ENCODE measurements around the gene PRRT2. TPM values are rescaled to one million over a fixed set of nuclear protein-coding genes. Genes with fewer than 3 reads are reported as not detected.
"Not testable (repeated sequence)": the region's sequence is repeated elsewhere in the genome, so short reads cannot be mapped to it uniquely, and the experiment has no call there.

The PRRT2 gene
- total RNA-seq, 1 donor: 1.4 TPM

- Histone ChIP-seq H3K4me1 (ENCODE audit: insufficient read depth, low read length) (peaks cover 9% of the 10 kb centered on the region), H3K79me2 (ENCODE audit: insufficient read depth, low read length) (peaks cover 65% of the 10 kb centered on the region), H2AFZ (ENCODE audit: low read length) (peak overlapping the region; percentile 80), H3K4me2 (ENCODE audit: insufficient read depth, low read length) (peak overlapping the region; percentile 86), H3K4me3 (ENCODE audit: insufficient read depth, low read length) (peak overlapping the region; percentile 98), H4K20me1 (ENCODE audit: insufficient read depth, low read length) (no peaks in the 10 kb centered on the region), H3K27me3 (ENCODE audit: insufficient read depth, low read length) (no peaks in the 10 kb centered on the region), H3K36me3 (ENCODE audit: insufficient read depth, low read length) (peaks cover 8% of the 10 kb centered on the region), H3K27ac (ENCODE audit: low read depth, low read length) (no peak overlapping the region), H3K9me3 (ENCODE audit: low read depth, low read length) (no peaks in the 10 kb centered on the region)
- no peak for TF ChIP-seq CTCF (IDR thresholded peaks at IDR 0.05; ENCODE audit: extremely low read depth, low read depth, low read length)
- DNase-seq (ENCODE audit: insufficient read length, low spot score, missing footprints): peak; percentile 61
Observed at GRCh38 chr16:29791845-29792807, 19.9 kb upstream of the PRRT2 start.

GRCh38 chr16:29793153-29793552, 18.8 kb upstream of the PRRT2 start:
- not testable (repeated sequence) for H2AFZ ChIP-seq (ENCODE audit: low read length); H3K4me2 ChIP-seq (ENCODE audit: insufficient read depth, low read length); H3K4me3 ChIP-seq (ENCODE audit: insufficient read depth, low read length); H4K20me1 ChIP-seq (ENCODE audit: insufficient read depth, low read length); H3K27ac ChIP-seq (ENCODE audit: low read depth, low read length); H3K9me3 ChIP-seq (ENCODE audit: low read depth, low read length); H3K27me3 ChIP-seq (ENCODE audit: insufficient read depth, low read length); H3K4me1 ChIP-seq (ENCODE audit: insufficient read depth, low read length); DNase-seq (ENCODE audit: insufficient read length, low spot score, missing footprints)
- Histone ChIP-seq H3K79me2 (ENCODE audit: insufficient read depth, low read length) (peaks cover 66% of the 10 kb centered on the region), H3K36me3 (ENCODE audit: insufficient read depth, low read length) (peaks cover 16% of the 10 kb centered on the region)

- no peak overlapping the region for H3K27ac ChIP-seq (ENCODE audit: low read depth, low read length)
- peak; percentile 23 for DNase-seq (ENCODE audit: insufficient read length, low spot score, missing footprints)
- H3K4me3 ChIP-seq (ENCODE audit: insufficient read depth, low read length): no peak overlapping the region
- H3K4me1 ChIP-seq (ENCODE audit: insufficient read depth, low read length): peaks cover 9% of the 10 kb centered on the region
- no peak for TF ChIP-seq CTCF (IDR thresholded peaks at IDR 0.05; ENCODE audit: extremely low read depth, low read depth, low read length)
- H3K27me3 ChIP-seq (ENCODE audit: insufficient read depth, low read length): no peaks in the 10 kb centered on the region
- peaks cover 27% of the 10 kb centered on the region for H3K36me3 ChIP-seq (ENCODE audit: insufficient read depth, low read length)
- no peaks in the 10 kb centered on the region for H3K9me3 ChIP-seq (ENCODE audit: low read depth, low read length)
- H3K79me2 ChIP-seq (ENCODE audit: insufficient read depth, low read length): peaks cover 66% of the 10 kb centered on the region
- no peak overlapping the region for H3K4me2 ChIP-seq (ENCODE audit: insufficient read depth, low read length)
- no peak overlapping the region for H2AFZ ChIP-seq (ENCODE audit: low read length)
- H4K20me1 ChIP-seq (ENCODE audit: insufficient read depth, low read length): no peaks in the 10 kb centered on the region
Observed at GRCh38 chr16:29794231-29794710, 17.7 kb upstream of the PRRT2 start.

- TF ChIP-seq CTCF (IDR thresholded peaks at IDR 0.05; ENCODE audit: extremely low read depth, low read depth, low read length): no peak
- no peak overlapping the region for H3K27ac ChIP-seq (ENCODE audit: low read depth, low read length)
- no peaks in the 10 kb centered on the region for H3K79me2 ChIP-seq (ENCODE audit: insufficient read depth, low read length)
- no peak overlapping the region for H2AFZ ChIP-seq (ENCODE audit: low read length)
- peaks cover 50% of the 10 kb centered on the region for H3K36me3 ChIP-seq (ENCODE audit: insufficient read depth, low read length)
- peak; percentile 30 for DNase-seq (ENCODE audit: insufficient read length, low spot score, missing footprints)
- no peaks in the 10 kb centered on the region for H3K27me3 ChIP-seq (ENCODE audit: insufficient read depth, low read length)
- no peaks in the 10 kb centered on the region for H4K20me1 ChIP-seq (ENCODE audit: insufficient read depth, low read length)
- peaks cover 6% of the 10 kb centered on the region for H3K4me1 ChIP-seq (ENCODE audit: insufficient read depth, low read length)
- no peak overlapping the region for H3K4me2 ChIP-seq (ENCODE audit: insufficient read depth, low read length)
- no peaks in the 10 kb centered on the region for H3K9me3 ChIP-seq (ENCODE audit: low read depth, low read length)
- no peak overlapping the region for H3K4me3 ChIP-seq (ENCODE audit: insufficient read depth, low read length)
Observed at GRCh38 chr16:29802416-29802935, 9.5 kb upstream of the PRRT2 start.
